Measurements from ENCODE around the gene SPATS2.
"Not testable (repeated sequence)": the region's sequence is repeated elsewhere in the genome, so short reads cannot be mapped to it uniquely, and the experiment has no call there.

SPATS2 gene

GRCh38 chr12:49357103-49357678 is 10.1 kb upstream of the SPATS2 start:
- peak in 1 of 2 donors; percentile 28 for DNase-seq

- peak; percentile 69 to 75 for DNase-seq
These were observed 8.7 kb upstream of the SPATS2 start for GRCh38 chr12:49358483-49359141.

GRCh38 chr12:49359671-49360070 is 7.6 kb upstream of the SPATS2 start:
- no peak for DNase-seq

- DNase-seq: no peak
These were observed 5.2 kb upstream of the SPATS2 start for GRCh38 chr12:49362077-49362476.

GRCh38 chr12:49364989-49365388 is 2.3 kb upstream of the SPATS2 start:
- no peak for DNase-seq

- no peak for DNase-seq
These were observed 1.7 kb upstream of the SPATS2 start for GRCh38 chr12:49365542-49365941.

GRCh38 chr12:49366096-49366651 is 1.1 kb upstream of the SPATS2 start:
- DNase-seq: no peak

- peak; percentile 87 to 89 for DNase-seq
These were observed 446 bp upstream of the SPATS2 start for GRCh38 chr12:49366652-49367380.

- no peak for DNase-seq
These were observed 958 bp downstream of the SPATS2 start for GRCh38 chr12:49368240-49368600.

GRCh38 chr12:49369411-49370145 is 2.3 kb downstream of the SPATS2 start:
- no peak for DNase-seq

- DNase-seq: no peak
These were observed 3.3 kb downstream of the SPATS2 start for GRCh38 chr12:49370539-49370938.

GRCh38 chr12:49375406-49375805 is 8.1 kb downstream of the SPATS2 start:
- DNase-seq: no peak

GRCh38 chr12:49377386-49377785 is 10.1 kb downstream of the SPATS2 start:
- no peak for DNase-seq

GRCh38 chr12:49380184-49380583 is 12.9 kb downstream of the SPATS2 start:
- DNase-seq: not testable (repeated sequence)

- peak; percentile 62 to 68 for DNase-seq
These were observed 21.6 kb downstream of the SPATS2 start for GRCh38 chr12:49388682-49389386.

GRCh38 chr12:49389387-49389703 is 22.1 kb downstream of the SPATS2 start:
- DNase-seq: no peak

- DNase-seq: no peak
These were observed 29.7 kb downstream of the SPATS2 start for GRCh38 chr12:49397000-49397399.

GRCh38 chr12:49400304-49400703 is 33.0 kb downstream of the SPATS2 start:
- DNase-seq: no peak

GRCh38 chr12:49403971-49404450 is 36.7 kb downstream of the SPATS2 start:
- no peak for DNase-seq

GRCh38 chr12:49404956-49405355 is 37.7 kb downstream of the SPATS2 start:
- no peak for DNase-seq

- DNase-seq: no peak
These were observed 43.6 kb downstream of the SPATS2 start for GRCh38 chr12:49410818-49411217.

- no peak for DNase-seq
These were observed 45.7 kb downstream of the SPATS2 start for GRCh38 chr12:49413010-49413409.

- no peak for DNase-seq
These were observed 46.5 kb downstream of the SPATS2 start for GRCh38 chr12:49413796-49414195.

Data from CD4-positive, alpha-beta T cell treated with Interleukin-1 beta for 1 hour (primary cell).